Measurements from ENCODE around the gene TMEM202. TPM values are rescaled to one million over a fixed set of nuclear protein-coding genes. Genes with fewer than 3 reads are reported as not detected.

TMEM202 gene
- not detected for total RNA-seq

- H3K36me3 Mint-ChIP-seq (ENCODE audit: low read depth): no peaks in the 10 kb centered on the region
- intact Hi-C loops (cut with micrococcal nuclease): no loop called here
- no peaks in the 10 kb centered on the region for H3K4me1 Mint-ChIP-seq (ENCODE audit: low read depth)
- CTCF ChIA-PET: no interaction called here
- no peak within 1 kb of the TSS for H3K4me3 Mint-ChIP-seq
- no peak for DNase-seq
- H3K27me3 Mint-ChIP-seq (ENCODE audit: low read depth): no peaks in the 10 kb centered on the region
- no peak within 1 kb of the TSS for H3K27ac Mint-ChIP-seq
- peaks cover 2% of the 10 kb centered on the region for H3K9me3 Mint-ChIP-seq
These were observed at the start of gene TMEM202 for GRCh38 chr15:72397796-72398588. TMEM202 (plus strand) TSS chr15:72398305; CDS start chr15:72398327, 22 bp downstream.

GRCh38 chr15:72353266-72353665, 44.8 kb upstream of the TMEM202 start:
- intact Hi-C loops (cut with micrococcal nuclease): no loop called here
- no peak for DNase-seq
- Mint-ChIP-seq H3K27ac (no peak overlapping the region), H3K27me3 (ENCODE audit: low read depth) (no peaks in the 10 kb centered on the region), H3K4me1 (ENCODE audit: low read depth) (no peaks in the 10 kb centered on the region), H3K36me3 (ENCODE audit: low read depth) (peaks cover 13% of the 10 kb centered on the region), H3K4me3 (no peak overlapping the region), H3K9me3 (no peaks in the 10 kb centered on the region)
- CTCF ChIA-PET: no interaction called here

GRCh38 chr15:72354496-72354895, 43.6 kb upstream of the TMEM202 start:
- no peaks in the 10 kb centered on the region for H3K4me1 Mint-ChIP-seq (ENCODE audit: low read depth)
- CTCF ChIA-PET: no interaction called here
- intact Hi-C loops (cut with micrococcal nuclease): no loop called here
- no peak overlapping the region for H3K4me3 Mint-ChIP-seq
- no peak overlapping the region for H3K27ac Mint-ChIP-seq
- no peaks in the 10 kb centered on the region for H3K9me3 Mint-ChIP-seq
- no peak for DNase-seq
- peaks cover 3% of the 10 kb centered on the region for H3K36me3 Mint-ChIP-seq (ENCODE audit: low read depth)
- no peaks in the 10 kb centered on the region for H3K27me3 Mint-ChIP-seq (ENCODE audit: low read depth)

DNA sequence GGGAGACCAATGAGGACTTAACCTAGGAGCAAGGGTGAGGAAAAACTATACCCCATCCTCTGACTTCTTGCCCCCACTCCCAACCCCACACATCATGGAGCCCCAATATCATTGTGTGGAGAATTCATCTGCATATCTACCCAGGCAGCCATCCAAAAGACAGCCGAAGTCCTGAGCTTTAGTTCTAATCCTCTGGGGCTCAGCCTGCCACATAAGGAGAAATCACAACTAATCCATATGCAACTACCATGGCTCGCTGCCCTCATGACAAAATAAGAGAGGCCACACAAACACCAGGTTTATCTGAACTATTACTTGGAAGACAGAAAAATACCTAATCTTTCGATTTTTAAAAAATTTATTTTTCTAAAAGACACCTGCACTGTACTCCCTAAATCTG, 40.0 kb upstream of the TMEM202 start:
- Mint-ChIP-seq H3K9me3 (no peaks in the 10 kb centered on the region), H3K27me3 (ENCODE audit: low read depth) (no peaks in the 10 kb centered on the region), H3K36me3 (ENCODE audit: low read depth) (peaks cover 1% of the 10 kb centered on the region), H3K4me3 (no peak overlapping the region), H3K27ac (no peak overlapping the region), H3K4me1 (ENCODE audit: low read depth) (no peaks in the 10 kb centered on the region)
- intact Hi-C loops (cut with micrococcal nuclease): no loop called here
- CTCF ChIA-PET: no interaction called here
- no peak for DNase-seq

DNA sequence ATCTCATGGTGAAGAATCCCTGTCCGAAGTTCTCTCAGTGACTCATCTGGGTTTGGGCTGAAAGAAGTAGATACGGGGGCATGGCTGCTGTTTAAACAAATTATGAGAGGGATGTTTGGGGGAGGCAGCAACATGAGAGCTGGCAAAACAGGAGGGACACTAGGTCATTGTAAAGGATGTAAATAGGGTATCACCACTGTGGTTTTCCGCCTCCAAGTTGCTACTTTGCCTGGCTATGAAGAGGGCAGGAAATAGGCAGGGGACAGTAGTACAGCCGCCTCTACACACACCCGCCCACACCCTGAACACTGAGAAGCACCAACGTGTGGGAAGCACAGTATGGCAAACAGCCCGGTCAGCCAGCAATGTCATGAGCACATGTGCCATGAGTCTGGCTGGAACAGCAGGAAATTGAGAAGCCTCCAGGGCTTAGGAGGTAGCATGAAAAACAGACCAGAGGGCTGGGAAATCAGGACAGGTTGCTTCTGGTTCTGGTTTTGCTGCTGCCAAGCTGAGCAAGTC, 39.4 kb upstream of the TMEM202 start:
- no peak for DNase-seq
- intact Hi-C loops (cut with micrococcal nuclease): no loop called here
- CTCF ChIA-PET: no interaction called here
- no peak overlapping the region for H3K27ac Mint-ChIP-seq
- no peak overlapping the region for H3K4me3 Mint-ChIP-seq
- no peaks in the 10 kb centered on the region for H3K9me3 Mint-ChIP-seq
- no peaks in the 10 kb centered on the region for H3K27me3 Mint-ChIP-seq (ENCODE audit: low read depth)
- H3K36me3 Mint-ChIP-seq (ENCODE audit: low read depth): peaks cover 1% of the 10 kb centered on the region
- no peaks in the 10 kb centered on the region for H3K4me1 Mint-ChIP-seq (ENCODE audit: low read depth)

- intact Hi-C loops (cut with micrococcal nuclease): no loop called here
- peaks cover 4% of the 10 kb centered on the region for H3K36me3 Mint-ChIP-seq (ENCODE audit: low read depth)
- CTCF ChIA-PET: no interaction called here
- H3K4me1 Mint-ChIP-seq (ENCODE audit: low read depth): peaks cover 6% of the 10 kb centered on the region
- H3K27me3 Mint-ChIP-seq (ENCODE audit: low read depth): no peaks in the 10 kb centered on the region
- no peak for DNase-seq
- H3K27ac Mint-ChIP-seq: no peak overlapping the region
- no peaks in the 10 kb centered on the region for H3K9me3 Mint-ChIP-seq
- H3K4me3 Mint-ChIP-seq: no peak overlapping the region
These were observed 36.9 kb upstream of the TMEM202 start for GRCh38 chr15:72361176-72361575.

DNA sequence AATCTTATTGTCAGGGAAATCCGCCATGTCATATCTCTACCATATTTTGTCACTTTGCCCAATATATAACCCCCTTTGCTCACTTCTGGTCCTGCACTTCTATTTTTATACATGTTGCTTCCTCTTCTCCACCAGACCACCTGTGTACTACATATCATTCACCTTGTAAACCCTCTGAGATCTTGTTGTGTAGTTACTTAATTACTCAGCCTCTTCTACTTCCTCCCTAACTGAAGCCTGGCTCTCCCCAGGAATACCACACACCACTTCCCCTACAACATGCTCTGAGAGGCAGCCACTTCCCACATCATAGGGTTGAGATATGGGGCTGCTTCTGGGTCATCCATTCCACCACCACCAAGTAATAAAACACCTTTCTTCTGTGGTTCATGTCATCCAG, 32.3 kb upstream of the TMEM202 start:
- Mint-ChIP-seq H3K4me1 (ENCODE audit: low read depth) (peaks cover 33% of the 10 kb centered on the region), H3K4me3 (no peak overlapping the region), H3K27me3 (ENCODE audit: low read depth) (no peaks in the 10 kb centered on the region), H3K27ac (no peak overlapping the region), H3K36me3 (ENCODE audit: low read depth) (peaks cover 22% of the 10 kb centered on the region), H3K9me3 (no peaks in the 10 kb centered on the region)
- peak; percentile 7 for DNase-seq
- CTCF ChIA-PET: interaction anchor here (0.6 kb wide), 1 partner anchor 53 kb away, joined by 3 read pairs; no protein-coding TSS in a partner anchor
- intact Hi-C loops (cut with micrococcal nuclease): no loop called here

DNA sequence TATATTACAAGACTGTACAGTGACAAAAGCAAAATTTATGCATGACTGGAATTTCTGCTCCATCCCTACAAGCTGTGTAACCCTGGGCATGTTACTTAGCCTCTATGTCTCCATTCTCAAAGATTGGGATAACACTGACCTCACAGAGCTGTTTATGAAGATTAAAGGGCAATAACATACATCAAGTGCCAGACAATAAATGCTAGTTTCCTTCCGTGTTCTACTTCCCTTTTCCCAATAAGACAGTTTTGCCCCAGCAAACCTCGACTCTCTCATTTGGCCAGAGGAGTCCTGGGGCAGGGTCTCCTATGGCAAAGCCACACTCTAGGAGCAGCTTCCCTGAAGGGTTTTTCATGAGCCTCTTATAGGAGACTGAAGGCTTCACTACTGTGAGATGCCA, 29.8 kb upstream of the TMEM202 start:
- intact Hi-C loops (cut with micrococcal nuclease): no loop called here
- Mint-ChIP-seq H3K27me3 (ENCODE audit: low read depth) (no peaks in the 10 kb centered on the region), H3K27ac (no peak overlapping the region), H3K36me3 (ENCODE audit: low read depth) (peaks cover 27% of the 10 kb centered on the region), H3K9me3 (no peaks in the 10 kb centered on the region), H3K4me1 (ENCODE audit: low read depth) (peaks cover 46% of the 10 kb centered on the region), H3K4me3 (no peak overlapping the region)
- CTCF ChIA-PET: interaction anchor here (0.5 to 1.6 kb wide), 3 partner anchors 14 to 231 kb away, joined by 3 to 5 read pairs (median 3); no protein-coding TSS in a partner anchor
- DNase-seq: no peak

DNA sequence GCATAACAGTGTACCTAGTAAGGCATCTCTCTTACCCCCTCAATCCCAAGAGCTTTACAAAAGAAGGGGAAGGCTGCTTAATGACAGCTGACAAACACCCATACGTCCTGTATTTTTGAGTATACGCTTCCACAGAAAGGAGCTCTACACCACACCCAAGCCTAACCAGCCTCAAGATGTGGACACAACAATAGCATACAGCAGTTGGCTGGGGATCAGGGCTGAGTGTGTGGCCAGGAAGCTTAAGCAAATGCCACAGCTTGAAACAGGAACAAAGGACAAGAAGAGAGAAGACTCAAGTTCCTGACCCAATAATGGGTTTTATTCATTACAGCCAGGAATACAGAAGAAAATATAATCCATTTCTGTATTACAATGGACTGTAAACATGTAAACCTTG, 29.2 kb upstream of the TMEM202 start:
- Mint-ChIP-seq H3K27ac (no peak overlapping the region), H3K4me1 (ENCODE audit: low read depth) (peaks cover 50% of the 10 kb centered on the region), H3K4me3 (no peak overlapping the region), H3K27me3 (ENCODE audit: low read depth) (no peaks in the 10 kb centered on the region), H3K36me3 (ENCODE audit: low read depth) (peaks cover 27% of the 10 kb centered on the region), H3K9me3 (no peaks in the 10 kb centered on the region)
- CTCF ChIA-PET: interaction anchor here (0.6 to 1.6 kb wide), 2 partner anchors 13 to 60 kb away, joined by 3 read pairs; no protein-coding TSS in a partner anchor
- intact Hi-C loops (cut with micrococcal nuclease): no loop called here
- no peak for DNase-seq

DNA sequence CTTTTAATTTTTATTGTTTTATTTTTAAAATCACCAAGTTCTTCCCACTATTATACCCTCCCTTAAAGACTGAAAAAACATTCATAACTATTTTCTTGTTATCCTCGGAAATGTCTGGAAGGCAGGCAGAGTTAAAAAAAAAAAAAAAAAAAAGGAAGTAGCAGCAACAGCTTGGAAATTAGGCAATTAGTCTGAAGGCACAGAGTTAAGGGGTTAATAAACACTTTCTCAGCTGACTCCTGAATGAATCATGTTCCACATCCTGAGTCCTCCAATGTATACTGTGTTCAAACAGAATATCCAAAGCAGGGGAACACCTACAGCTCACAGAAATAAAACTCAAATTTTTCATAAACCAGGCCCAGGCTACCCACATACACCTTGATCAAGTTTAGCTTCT, 28.1 kb upstream of the TMEM202 start:
- Mint-ChIP-seq H3K27me3 (ENCODE audit: low read depth) (no peaks in the 10 kb centered on the region), H3K4me3 (no peak overlapping the region), H3K27ac (no peak overlapping the region), H3K4me1 (ENCODE audit: low read depth) (peaks cover 60% of the 10 kb centered on the region), H3K9me3 (no peaks in the 10 kb centered on the region), H3K36me3 (ENCODE audit: low read depth) (peaks cover 28% of the 10 kb centered on the region)
- intact Hi-C loops (cut with micrococcal nuclease): no loop called here
- CTCF ChIA-PET: no interaction called here
- DNase-seq: no peak

GRCh38 chr15:72372361-72372760, 25.7 kb upstream of the TMEM202 start:
- H3K27me3 Mint-ChIP-seq (ENCODE audit: low read depth): no peaks in the 10 kb centered on the region
- H3K4me3 Mint-ChIP-seq: no peak overlapping the region
- DNase-seq: no peak
- H3K9me3 Mint-ChIP-seq: no peaks in the 10 kb centered on the region
- H3K27ac Mint-ChIP-seq: no peak overlapping the region
- CTCF ChIA-PET: no interaction called here
- H3K36me3 Mint-ChIP-seq (ENCODE audit: low read depth): peaks cover 22% of the 10 kb centered on the region
- H3K4me1 Mint-ChIP-seq (ENCODE audit: low read depth): peaks cover 61% of the 10 kb centered on the region
- intact Hi-C loops (cut with micrococcal nuclease): no loop called here

GRCh38 chr15:72375501-72375845, 22.6 kb upstream of the TMEM202 start:
- H3K27ac Mint-ChIP-seq: peak overlapping the region; percentile 94

More at GRCh38 chr15:72375501-72375845, 22.6 kb upstream of the TMEM202 start:
- H3K4me3 Mint-ChIP-seq: peak overlapping the region; percentile 92
- peaks cover 46% of the 10 kb centered on the region for H3K4me1 Mint-ChIP-seq (ENCODE audit: low read depth)
- CTCF ChIA-PET: interaction anchor here (0.6 to 1.6 kb wide), 4 partner anchors 10 to 149 kb away, joined by 3 to 7 read pairs (median 3); no protein-coding TSS in a partner anchor
- intact Hi-C loops (cut with micrococcal nuclease): loop anchor here (5.0 kb wide), 2 partner anchors 148 to 407 kb away; partner anchors contain the start of gene ADPGK
- peaks cover 14% of the 10 kb centered on the region for H3K36me3 Mint-ChIP-seq (ENCODE audit: low read depth)
- no peaks in the 10 kb centered on the region for H3K27me3 Mint-ChIP-seq (ENCODE audit: low read depth)
- no peaks in the 10 kb centered on the region for H3K9me3 Mint-ChIP-seq
- DNase-seq: no peak

All from activated naive CD4-positive, alpha-beta T cell treated with anti-CD3 and anti-CD28 coated beads for 36 hours (primary cell).